ENCODE results near the gene KCNK6. TPM values are rescaled to one million over a fixed set of nuclear protein-coding genes. Genes with fewer than 3 reads are reported as not detected.

Gene KCNK6
- total and polyA plus RNA-seq, 2 donors (not counting 1 experiment from before 2014, with no cell fraction given): 3.4 to 3.7 TPM

- no peak for DNase-seq
- TF ChIP-seq EZH2 (IDR thresholded peaks at IDR 0.05; ENCODE audit: borderline replicate concordance, insufficient read depth, low read depth, low read length, poor library complexity, severe bottlenecking) (no peak), CTCF (IDR thresholded peaks at IDR 0.05) (no peak)
- 98% methylated on average over 10 of the region's 15 CpGs for WGBS (ENCODE audit: insufficient coverage)
Measured at GRCh38 chr19:38291855-38292254, 27.8 kb upstream of the KCNK6 start.

GRCh38 chr19:38293281-38293680 is 26.4 kb upstream of the KCNK6 start:
- no peak overlapping the region for H3K4me3 Mint-ChIP-seq

More at GRCh38 chr19:38291855-38292254, 27.8 kb upstream of the KCNK6 start:
- no peaks in the 10 kb centered on the region for H3K27me3 ChIP-seq (replicated peaks in 1 of 4; ENCODE audit: control extremely low read depth in 1 of 4, control insufficient read depth in 3 of 4, insufficient read depth in 4 of 4, low read length in 3 of 4)
- CTCF ChIA-PET: no interaction called here
- H4K20me1 ChIP-seq (ENCODE audit: control insufficient read depth, insufficient read depth, low read length, poor library complexity, severe bottlenecking): no peaks in the 10 kb centered on the region
- Mint-ChIP-seq H3K4me1 (peaks cover under 1% of the 10 kb centered on the region), H3K27ac (no peak overlapping the region), H3K9me3 (ENCODE audit: insufficient read depth) (no peaks in the 10 kb centered on the region), H3K27me3 (no peaks in the 10 kb centered on the region), H3K4me3 (no peak overlapping the region)
- H3K27ac ChIP-seq (ENCODE audit: low read length in 2 of 2): no peak overlapping the region
- POLR2A ChIA-PET: no interaction called here
- H3K4me3 ChIP-seq (ENCODE audit: control extremely low read depth in 1 of 5, extremely low read depth in 1 of 5, insufficient read depth in 1 of 5, low read depth in 2 of 5, low read length in 4 of 5): no peak overlapping the region
- H3K4me2 ChIP-seq (replicated peaks; ENCODE audit: low read depth, low read length, poor library complexity, severe bottlenecking): no peak overlapping the region
- H2AFZ ChIP-seq (ENCODE audit: insufficient read depth, low read depth, low read length, poor library complexity, severe bottlenecking): no peak overlapping the region
- no peak overlapping the region for H3K9ac ChIP-seq (ENCODE audit: low read length)
- ATAC-seq (ENCODE audit: low read depth): no peak
- H3K36me3 ChIP-seq (replicated peaks in 1 of 2; ENCODE audit: control extremely low read depth in 1 of 2, control insufficient read depth in 1 of 2, extremely low read depth in 1 of 2, insufficient read depth in 2 of 2, low read length in 1 of 2): peaks cover 2 to 34% of the 10 kb centered on the region in 2 experiments
- no peaks in the 10 kb centered on the region for H3K4me1 ChIP-seq (ENCODE audit: control insufficient read depth in 2 of 2, insufficient read depth in 2 of 2, low read length in 2 of 2)
- H3K9me3 ChIP-seq (ENCODE audit: control extremely low read depth in 1 of 3, control insufficient read depth in 2 of 3, insufficient read depth in 1 of 3, low read length in 2 of 3): no peaks in the 10 kb centered on the region
- intact Hi-C loops (cut with micrococcal nuclease): no loop called here
- H3K79me2 ChIP-seq (ENCODE audit: control insufficient read depth, insufficient read depth, low read length): peaks cover 3% of the 10 kb centered on the region

More at GRCh38 chr19:38293281-38293680, 26.4 kb upstream of the KCNK6 start:
- ChIA-PET CTCF (no interaction called here), POLR2A (no interaction called here)
- no peak for DNase-seq
- H3K4me1 Mint-ChIP-seq: no peaks in the 10 kb centered on the region
- Histone ChIP-seq H3K4me1 (ENCODE audit: control insufficient read depth in 2 of 2, insufficient read depth in 2 of 2, low read length in 2 of 2) (no peaks in the 10 kb centered on the region), H3K9ac (ENCODE audit: low read length) (no peak overlapping the region), H3K4me3 (ENCODE audit: control extremely low read depth in 1 of 5, extremely low read depth in 1 of 5, insufficient read depth in 1 of 5, low read depth in 2 of 5, low read length in 4 of 5) (no peak overlapping the region), H3K79me2 (ENCODE audit: control insufficient read depth, insufficient read depth, low read length) (peaks cover 3% of the 10 kb centered on the region), H3K27ac (ENCODE audit: low read length in 2 of 2) (no peak overlapping the region), H3K27me3 (replicated peaks in 1 of 4; ENCODE audit: control extremely low read depth in 1 of 4, control insufficient read depth in 3 of 4, insufficient read depth in 4 of 4, low read length in 3 of 4) (no peaks in the 10 kb centered on the region), H3K36me3 (replicated peaks in 1 of 2; ENCODE audit: control extremely low read depth in 1 of 2, control insufficient read depth in 1 of 2, extremely low read depth in 1 of 2, insufficient read depth in 2 of 2, low read length in 1 of 2) (peaks cover 2 to 28% of the 10 kb centered on the region in 2 experiments), H3K4me2 (replicated peaks; ENCODE audit: low read depth, low read length, poor library complexity, severe bottlenecking) (no peak overlapping the region), H4K20me1 (ENCODE audit: control insufficient read depth, insufficient read depth, low read length, poor library complexity, severe bottlenecking) (no peaks in the 10 kb centered on the region), H2AFZ (ENCODE audit: insufficient read depth, low read depth, low read length, poor library complexity, severe bottlenecking) (no peak overlapping the region), H3K9me3 (ENCODE audit: control extremely low read depth in 1 of 3, control insufficient read depth in 2 of 3, insufficient read depth in 1 of 3, low read length in 2 of 3) (no peaks in the 10 kb centered on the region)
- no peak for ATAC-seq (ENCODE audit: low read depth)
- no peaks in the 10 kb centered on the region for H3K9me3 Mint-ChIP-seq (ENCODE audit: insufficient read depth)
- 96% methylated on average over 6 of the region's 9 CpGs for WGBS (ENCODE audit: insufficient coverage)
- H3K27me3 Mint-ChIP-seq: no peaks in the 10 kb centered on the region
- H3K27ac Mint-ChIP-seq: no peak overlapping the region
- intact Hi-C loops (cut with micrococcal nuclease): no loop called here
- TF ChIP-seq CTCF (IDR thresholded peaks at IDR 0.05) (no peak), EZH2 (IDR thresholded peaks at IDR 0.05; ENCODE audit: borderline replicate concordance, insufficient read depth, low read depth, low read length, poor library complexity, severe bottlenecking) (no peak)
